Ishikawa (cell line): ENCODE measurements around the gene RNF112.

Experiments used
- CEBPB ChIP-seq: IDR thresholded peaks from 2 replicates; pipeline ENCODE4 v1.6.1; 2012
- CREB1 ChIP-seq: IDR thresholded peaks from 2 replicates; pipeline ENCODE4 v1.6.1; 2012; ENCODE audit warnings: low read depth
- EGR1 ChIP-seq: IDR thresholded peaks from 2 replicates; pipeline ENCODE4 v1.6.1; 2012
- EP300 ChIP-seq: IDR thresholded peaks from 2 replicates; pipeline ENCODE4 v1.6.1; 2012; ENCODE audit warnings: borderline replicate concordance
- FOXM1 ChIP-seq: IDR thresholded peaks from 2 replicates; pipeline ENCODE4 v1.6.1; 2012; ENCODE audit warnings: low read depth, borderline replicate concordance
- MAX ChIP-seq: IDR thresholded peaks from 2 replicates; pipeline ENCODE4 v1.6.1; 2012
- NFIC ChIP-seq: IDR thresholded peaks from 2 replicates; pipeline ENCODE4 v1.6.1; 2012
- REST ChIP-seq: IDR thresholded peaks from 2 replicates; pipeline ENCODE4 v1.6.1; 2012; ENCODE audit warnings: low read depth, mild to moderate bottlenecking
- TAF1 ChIP-seq: IDR thresholded peaks from 2 replicates; pipeline ENCODE4 v1.6.1; 2012; ENCODE audit warnings: low read depth, mild to moderate bottlenecking
- TCF12 ChIP-seq: IDR thresholded peaks from 2 replicates; pipeline ENCODE4 v1.6.1; 2012; ENCODE audit warnings: low read depth
- TEAD4 ChIP-seq: IDR thresholded peaks from 2 replicates; pipeline ENCODE4 v1.6.1; 2012
- USF1 ChIP-seq: IDR thresholded peaks from 2 replicates; pipeline ENCODE4 v1.6.1; 2012
- YY1 ChIP-seq: IDR thresholded peaks from 2 replicates; pipeline ENCODE4 v1.6.1; 2012; ENCODE audit warnings: low read depth
- ZBTB7A ChIP-seq: IDR thresholded peaks from 2 replicates; pipeline ENCODE4 v1.6.1; 2012; ENCODE audit warnings: low read depth

RNF112 gene

GRCh38 chr17:19392303-19392702, 18.7 kb upstream of the RNF112 start:
- no peak for TF ChIP-seq TAF1
- TF ChIP-seq USF1, result no peak
- no peak for TF ChIP-seq EP300
- no peak for TF ChIP-seq CREB1
- no peak for TF ChIP-seq EGR1
- TF ChIP-seq REST, result no peak
- no peak for TF ChIP-seq FOXM1
- no peak for TF ChIP-seq ZBTB7A
- TF ChIP-seq MAX, result no peak

GRCh38 chr17:19397556-19398041, 13.4 kb upstream of the RNF112 start:
- TF ChIP-seq TAF1, result no peak
- no peak for TF ChIP-seq TCF12
- no peak for TF ChIP-seq EP300
- TF ChIP-seq CEBPB, result no peak
- TF ChIP-seq ZBTB7A, result no peak
- no peak for TF ChIP-seq EGR1

GRCh38 chr17:19398301-19399181, 12.5 kb upstream of the RNF112 start:
- TF ChIP-seq TAF1 (no peak), YY1 (no peak), TEAD4 (no peak), NFIC (peak; percentile 37; the same call in 1 of the 2 replicates), TCF12 (no peak), CREB1 (no peak), REST (no peak)

GRCh38 chr17:19399750-19400450, 11.1 kb upstream of the RNF112 start:
- TF ChIP-seq REST (no peak), EGR1 (no peak)

GRCh38 chr17:19401321-19402010, 9.6 kb upstream of the RNF112 start:
- no peak for TF ChIP-seq YY1
- TF ChIP-seq NFIC, result no peak
- no peak for TF ChIP-seq CEBPB
- no peak for TF ChIP-seq REST
- no peak for TF ChIP-seq CREB1
- no peak for TF ChIP-seq MAX
- TF ChIP-seq TCF12, result no peak
- TF ChIP-seq TAF1, result no peak
